Measurements from ENCODE around the gene C10orf67. TPM values are rescaled to one million over a fixed set of nuclear protein-coding genes. Genes with fewer than 3 reads are reported as not detected.
A peak's percentile ranks its signal among the peaks of the same experiment; 100 is the strongest.

The C10orf67 gene
- total and polyA plus RNA-seq, 11 donors = 0.12 to 1.00 (median 0.43) TPM

GRCh38 chr10:23186178-23186577, 158.4 kb downstream of the C10orf67 start:
- DNase-seq (no peak), ATAC-seq (no peak)
- H3K27me3 ChIP-seq = peaks cover 7 to 90% (median 27%) of the 10 kb centered on the region in 9 donors
- no peak overlapping the region for H3K4me3 ChIP-seq
- no peaks in the 10 kb centered on the region for H3K36me3 ChIP-seq
- TF ChIP-seq CTCF (IDR thresholded peaks at IDR 0.05) (no peak), POLR2A (IDR thresholded peaks at IDR 0.05) (no peak)
- WGBS, 4 donors = 48 to 60% (median 56%) methylated on average over 7 of the region's 7 CpGs
- H3K4me1 ChIP-seq = no peaks in the 10 kb centered on the region
- H3K9me3 ChIP-seq = no peaks in the 10 kb centered on the region
- no peak overlapping the region for H3K27ac ChIP-seq
- intact Hi-C loops (cut with DNase I) = no loop called here

GRCh38 chr10:23174977-23175512, 169.6 kb downstream of the C10orf67 start:
- peak overlapping the region in 1 of 12 donors; percentile 2 for H3K4me3 ChIP-seq
- no peak for TF ChIP-seq POLR2A (IDR thresholded peaks at IDR 0.05)
- TF ChIP-seq CTCF (IDR thresholded peaks at IDR 0.05) = no peak
- 13 to 24% (median 18%) methylated on average over 10 to 14 of the region's 14 CpGs for WGBS, 4 donors
- peaks cover 36 to 100% (median 70%) of the 10 kb centered on the region in 9 donors for H3K27me3 ChIP-seq
- ATAC-seq (no peak), DNase-seq (no peak)
- H3K4me1 ChIP-seq = peaks cover 0 to 20% (median 0%) of the 10 kb centered on the region in 12 donors
- no peaks in the 10 kb centered on the region for H3K36me3 ChIP-seq
- peaks cover 0 to 3% (median 0%) of the 10 kb centered on the region in 12 donors for H3K9me3 ChIP-seq
- no peak overlapping the region for H3K27ac ChIP-seq
- intact Hi-C loops (cut with DNase I) = loop anchor here in 1 of 10 donors (5.0 kb wide), 1 partner anchor 132 kb away; no protein-coding TSS in a partner anchor

- Histone ChIP-seq H3K36me3 (no peaks in the 10 kb centered on the region), H3K4me1 (peaks cover 0 to 20% (median 0%) of the 10 kb centered on the region in 12 donors), H3K27ac (no peak overlapping the region), H3K9me3 (no peaks in the 10 kb centered on the region), H3K27me3 (peaks cover 36 to 100% (median 66%) of the 10 kb centered on the region in 9 donors), H3K4me3 (peak overlapping the region in 10 of 12 donors; percentile 13 to 44 (median 30))
- WGBS, 4 donors = 0 to 4% (median 2%) methylated on average over 36 to 88 of the region's 88 CpGs
- intact Hi-C loops (cut with DNase I) = loop anchor here in 1 of 10 donors (5.0 kb wide), 1 partner anchor 133 kb away; no protein-coding TSS in a partner anchor
- DNase-seq = no peak
- TF ChIP-seq POLR2A (IDR thresholded peaks at IDR 0.05) (no peak), CTCF (IDR thresholded peaks at IDR 0.05) (no peak)
- ATAC-seq = no peak
These were observed 170.3 kb downstream of the C10orf67 start for GRCh38 chr10:23174074-23174976.
